GM12864 (cell line): ENCODE results near the gene OR2A14.
"Not testable (repeated sequence)": the region's sequence is repeated elsewhere in the genome, so short reads cannot be mapped to it uniquely, and the experiment has no call there.

Experiments
- DNase-seq: peaks from one replicate; pipeline ENCODE4 v3.0.0-alpha.2; 2011; ENCODE audit warnings: low read depth
- H3K4me3 ChIP-seq: 2 replicates; pipeline ENCODE4 v1.5.1; 2011; ENCODE audit warnings: mild to moderate bottlenecking, low read depth, low read length, control low read depth
- TF ChIP-seq, protein P1 (sequence below): IDR thresholded peaks from 2 replicates; pipeline ENCODE4 v1.5.1; 2011; ENCODE audit warnings: low read depth, mild to moderate bottlenecking, moderate library complexity, low read length, control low read depth, inconsistent platforms; ENCODE audit errors: missing control alignments

OR2A14 gene

DNA sequence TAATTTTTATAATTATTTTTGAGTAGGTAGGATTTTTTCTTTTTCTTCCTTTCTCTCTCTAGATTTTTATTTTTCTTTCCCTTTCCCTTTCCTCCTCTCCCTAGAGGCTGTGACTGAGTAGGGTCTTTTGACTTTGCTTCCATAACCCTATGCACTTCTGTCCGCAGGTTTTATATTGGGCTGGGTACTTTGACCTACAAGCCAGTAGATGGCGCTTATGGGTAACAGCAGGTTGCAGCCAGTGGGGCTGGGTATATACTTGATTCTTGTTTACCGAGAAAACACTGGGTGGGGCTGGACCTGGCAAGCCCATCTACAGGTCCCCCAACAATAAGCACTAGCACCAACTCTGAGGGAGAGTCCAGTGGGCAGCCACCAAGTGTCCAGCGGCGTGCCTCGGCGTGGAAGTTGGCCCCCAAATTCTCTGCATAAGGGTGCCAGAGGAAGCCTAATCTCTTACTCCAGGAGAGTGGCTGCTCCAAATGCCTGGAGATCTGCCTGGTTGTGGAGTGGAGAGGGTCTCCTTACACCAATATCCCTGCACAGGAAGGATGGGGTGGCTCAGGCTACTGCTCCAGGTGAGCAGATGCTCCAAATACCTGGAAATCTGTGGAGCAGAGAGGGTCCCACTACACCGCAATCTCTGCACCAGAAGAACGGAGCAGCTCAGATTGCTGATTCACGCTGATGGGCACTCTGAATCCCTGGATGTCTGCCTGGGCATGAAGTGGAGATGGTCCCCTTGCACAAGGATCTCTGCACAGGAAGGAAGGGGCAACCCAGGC is 55.6 kb downstream of the OR2A14 start:
- TF ChIP-seq, protein P1, sequence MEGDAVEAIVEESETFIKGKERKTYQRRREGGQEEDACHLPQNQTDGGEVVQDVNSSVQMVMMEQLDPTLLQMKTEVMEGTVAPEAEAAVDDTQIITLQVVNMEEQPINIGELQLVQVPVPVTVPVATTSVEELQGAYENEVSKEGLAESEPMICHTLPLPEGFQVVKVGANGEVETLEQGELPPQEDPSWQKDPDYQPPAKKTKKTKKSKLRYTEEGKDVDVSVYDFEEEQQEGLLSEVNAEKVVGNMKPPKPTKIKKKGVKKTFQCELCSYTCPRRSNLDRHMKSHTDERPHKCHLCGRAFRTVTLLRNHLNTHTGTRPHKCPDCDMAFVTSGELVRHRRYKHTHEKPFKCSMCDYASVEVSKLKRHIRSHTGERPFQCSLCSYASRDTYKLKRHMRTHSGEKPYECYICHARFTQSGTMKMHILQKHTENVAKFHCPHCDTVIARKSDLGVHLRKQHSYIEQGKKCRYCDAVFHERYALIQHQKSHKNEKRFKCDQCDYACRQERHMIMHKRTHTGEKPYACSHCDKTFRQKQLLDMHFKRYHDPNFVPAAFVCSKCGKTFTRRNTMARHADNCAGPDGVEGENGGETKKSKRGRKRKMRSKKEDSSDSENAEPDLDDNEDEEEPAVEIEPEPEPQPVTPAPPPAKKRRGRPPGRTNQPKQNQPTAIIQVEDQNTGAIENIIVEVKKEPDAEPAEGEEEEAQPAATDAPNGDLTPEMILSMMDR, result peak; percentile 44
- DNase-seq, result peak; percentile 3
- not testable (repeated sequence) for H3K4me3 ChIP-seq

DNA sequence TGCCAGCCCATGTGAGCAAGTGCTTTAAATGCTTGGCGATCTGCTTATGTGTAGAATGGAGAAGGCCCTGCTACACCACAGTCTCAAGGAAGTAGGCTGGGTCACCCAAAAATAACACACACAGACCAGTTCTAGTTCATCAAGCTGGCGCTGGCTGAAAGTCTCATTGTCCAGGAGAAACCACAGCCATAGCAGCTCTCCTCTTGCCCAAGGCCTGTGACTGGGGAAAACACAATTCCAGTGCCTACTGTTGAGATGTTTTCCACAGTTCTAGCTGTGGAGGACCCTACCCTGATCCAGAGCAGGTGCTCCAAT is 56.1 kb downstream of the OR2A14 start:
- DNase-seq, H3K4me3 ChIP-seq: not testable (repeated sequence)
